SK-N-DZ (cell line): ENCODE results near the gene LINC01488.
A peak's percentile ranks its signal among the peaks of the same experiment; 100 is the strongest.

Source experiments
- DNase-seq: peaks from one replicate; pipeline ENCODE4 v3.0.0-alpha.2; 2015; ENCODE audit warnings: low spot score

LINC01488 gene

DNA sequence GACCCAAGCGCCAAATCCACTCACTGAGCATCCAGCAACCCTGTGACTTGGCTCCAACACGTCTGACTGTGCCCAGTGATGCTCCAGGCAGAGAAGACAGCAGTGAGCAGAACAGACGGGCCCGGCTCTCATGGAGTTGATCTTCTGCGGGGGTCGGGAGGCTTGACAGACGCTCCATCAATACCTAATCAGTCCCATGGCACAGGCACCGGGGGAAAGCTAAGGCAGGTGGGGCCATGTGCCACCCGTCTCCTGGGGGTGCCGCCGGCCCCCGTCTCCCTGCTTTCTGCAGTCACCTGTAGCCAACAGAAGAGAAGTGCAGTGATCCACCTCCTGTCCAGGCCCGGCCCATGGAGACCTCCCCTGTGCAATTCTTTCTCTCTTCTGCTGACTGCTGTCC lies 47.5 kb downstream of the LINC01488 start:
- DNase-seq: no peak

DNA sequence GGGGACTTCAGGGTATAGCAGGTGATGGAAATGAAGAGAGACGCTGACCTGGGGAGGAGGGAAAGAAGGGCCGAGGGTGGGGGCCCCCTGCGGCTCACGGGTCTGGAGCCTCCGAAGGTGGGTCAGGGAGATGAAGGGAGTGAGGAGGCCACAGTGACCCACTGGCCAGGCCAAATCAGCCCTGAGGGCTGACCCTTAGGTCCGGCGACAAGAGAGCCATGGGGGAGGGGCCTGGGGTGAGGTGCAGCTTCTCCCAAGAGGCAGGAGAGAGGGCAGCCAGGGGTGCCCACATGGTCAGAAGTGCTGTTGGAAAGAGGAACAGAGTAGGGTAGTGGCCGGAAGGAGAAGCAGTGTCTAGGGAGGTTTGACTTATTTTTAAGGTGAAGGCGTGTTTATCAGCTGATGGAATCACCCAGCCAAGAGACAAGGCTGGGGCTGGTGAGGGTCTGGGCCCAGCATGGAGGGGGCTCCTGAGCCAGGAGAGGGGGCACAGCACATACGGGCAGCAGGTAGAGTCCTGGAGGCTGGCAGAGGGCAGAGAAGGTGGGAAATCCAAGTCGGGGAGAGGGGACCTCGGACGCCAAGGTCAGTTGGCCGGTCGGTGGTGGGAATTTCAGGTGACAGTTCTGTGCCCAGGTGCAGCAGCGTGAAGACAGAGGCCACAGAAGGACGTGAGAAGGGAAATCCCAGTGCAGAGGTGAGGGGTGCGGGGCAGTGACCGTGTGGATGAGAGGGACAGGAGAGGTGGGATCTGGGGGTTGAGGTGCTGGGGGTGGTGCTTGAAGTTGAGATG lies 49.0 kb downstream of the LINC01488 start:
- no peak for DNase-seq

DNA sequence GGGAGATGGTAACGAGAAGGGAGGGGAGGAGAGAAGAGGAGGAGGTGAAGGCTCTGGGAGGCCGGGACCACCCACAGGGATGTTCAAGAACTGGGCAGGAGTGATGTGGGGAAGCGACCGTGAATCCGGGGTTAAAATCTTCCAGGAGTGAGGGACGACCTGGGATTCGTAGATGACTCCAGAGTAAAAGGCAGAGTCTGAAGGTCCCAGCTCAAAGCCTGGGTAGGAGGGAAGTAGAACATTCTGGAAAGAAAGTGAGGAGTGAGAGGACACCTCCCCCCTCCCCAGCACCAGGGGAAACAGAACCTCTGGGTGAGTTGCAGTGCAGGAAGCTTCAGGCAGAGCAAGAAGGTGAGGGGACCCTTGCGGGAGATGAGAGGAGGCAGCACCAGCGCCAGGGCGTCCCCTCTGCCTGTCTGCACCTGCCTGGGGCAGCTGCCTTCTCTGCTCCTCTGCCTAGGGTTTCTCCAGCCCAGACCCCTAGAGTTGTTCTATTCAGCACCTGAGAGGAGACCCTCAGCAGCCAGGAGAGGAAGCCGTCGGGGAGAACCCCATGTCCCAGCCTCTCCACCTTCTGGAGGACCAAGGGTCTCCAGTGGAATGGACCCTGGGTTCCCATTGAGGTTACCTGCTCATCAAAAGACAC lies 49.7 kb downstream of the LINC01488 start:
- DNase-seq: no peak

DNA sequence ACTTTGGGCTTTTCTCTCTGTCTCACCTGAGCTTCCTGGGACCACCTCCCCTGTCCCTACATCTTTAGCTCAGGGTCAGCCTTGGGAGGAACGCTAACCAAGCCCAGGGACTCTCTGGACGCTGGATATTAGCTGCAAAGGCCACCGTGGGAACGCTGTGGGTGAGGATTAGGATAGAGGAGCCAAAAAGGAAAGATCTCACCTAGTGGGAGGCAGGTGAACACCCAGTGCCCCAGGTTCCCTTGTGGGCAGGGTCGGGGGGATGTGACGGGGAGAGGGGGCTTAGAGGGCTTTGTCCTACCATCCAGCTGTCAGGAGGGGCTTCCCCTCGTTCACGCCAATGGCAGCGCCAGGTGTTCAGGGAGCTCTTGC lies 50.2 kb downstream of the LINC01488 start:
- no peak for DNase-seq

DNA sequence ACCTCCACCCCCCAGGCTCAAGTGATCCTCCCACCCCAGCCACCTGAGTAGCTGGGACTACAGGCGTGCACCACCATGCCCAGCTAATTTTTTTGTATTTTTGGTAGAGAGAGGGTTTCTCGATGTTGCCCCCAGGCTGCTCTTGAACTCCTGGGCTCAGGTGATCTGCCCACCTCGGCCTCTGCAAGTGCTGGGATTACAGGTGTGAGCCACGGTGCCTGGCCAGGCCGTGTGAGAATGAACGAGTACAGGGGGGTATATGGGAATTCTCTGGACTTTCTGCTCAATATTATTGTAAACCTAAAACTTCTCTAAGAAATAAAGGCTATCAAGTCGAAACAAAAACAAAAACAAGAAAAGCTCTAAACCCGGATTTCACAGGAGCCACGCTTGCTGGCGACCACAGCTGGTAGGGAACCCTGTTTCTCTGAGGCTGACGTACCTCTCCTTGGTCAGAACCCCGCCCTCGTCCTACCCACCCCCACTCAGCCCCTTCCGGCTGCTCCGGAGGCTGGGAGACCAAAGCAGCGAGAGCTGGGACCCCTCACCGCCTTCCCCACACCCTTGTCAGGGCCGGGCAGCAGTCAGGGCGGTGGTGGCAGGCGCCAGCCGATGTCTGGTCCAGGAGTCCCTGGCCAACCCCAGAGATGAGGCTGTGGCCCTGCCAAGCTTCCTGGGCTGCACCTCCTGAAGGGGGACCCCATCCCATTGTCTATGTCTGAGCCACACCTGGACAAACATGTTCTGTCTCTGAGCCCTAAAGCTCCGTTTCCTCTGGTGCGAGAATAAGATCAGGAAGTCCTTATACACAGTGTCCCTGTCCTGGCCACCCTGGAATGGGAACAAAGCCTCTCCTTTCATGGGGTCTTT lies 52.1 kb downstream of the LINC01488 start:
- no peak for DNase-seq

DNA sequence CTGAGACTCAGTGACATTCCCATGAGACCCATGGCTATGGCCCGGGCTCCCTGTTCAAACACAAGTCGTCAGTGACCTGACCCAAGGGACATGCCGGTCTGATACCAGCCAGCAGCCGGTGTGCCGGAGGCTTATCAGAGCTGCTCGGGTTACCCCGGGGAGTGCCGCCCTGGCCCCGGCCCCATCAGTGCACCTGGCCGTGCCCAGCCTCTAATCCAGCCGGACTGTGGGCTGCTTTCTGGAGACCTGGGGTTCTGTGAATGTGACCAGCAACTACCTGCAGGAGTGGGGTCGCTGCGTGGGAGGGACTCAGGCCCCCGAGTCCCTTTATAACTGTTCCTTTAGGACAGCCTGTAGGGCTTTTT lies 52.7 kb downstream of the LINC01488 start:
- no peak for DNase-seq

DNA sequence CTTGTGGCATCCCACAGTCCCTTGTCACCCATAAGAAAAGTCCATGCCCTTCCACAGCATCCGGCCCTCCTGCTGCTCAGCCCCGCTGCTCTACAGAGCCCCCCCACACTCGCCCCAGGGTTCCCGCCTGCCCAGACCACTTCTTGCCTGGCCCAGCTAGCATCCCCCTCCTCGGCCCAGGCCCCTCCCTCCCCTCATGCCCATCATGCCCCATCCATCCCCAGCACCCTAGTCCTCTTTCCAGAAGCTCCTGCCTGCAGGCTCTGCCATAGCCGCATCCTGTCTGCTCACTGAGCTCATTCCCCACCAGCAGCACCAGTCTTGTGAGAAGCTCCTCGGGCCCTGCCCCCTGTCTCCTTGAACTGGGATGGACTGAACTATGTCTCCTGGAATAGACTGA lies 54.4 kb downstream of the LINC01488 start:
- DNase-seq: no peak

DNA sequence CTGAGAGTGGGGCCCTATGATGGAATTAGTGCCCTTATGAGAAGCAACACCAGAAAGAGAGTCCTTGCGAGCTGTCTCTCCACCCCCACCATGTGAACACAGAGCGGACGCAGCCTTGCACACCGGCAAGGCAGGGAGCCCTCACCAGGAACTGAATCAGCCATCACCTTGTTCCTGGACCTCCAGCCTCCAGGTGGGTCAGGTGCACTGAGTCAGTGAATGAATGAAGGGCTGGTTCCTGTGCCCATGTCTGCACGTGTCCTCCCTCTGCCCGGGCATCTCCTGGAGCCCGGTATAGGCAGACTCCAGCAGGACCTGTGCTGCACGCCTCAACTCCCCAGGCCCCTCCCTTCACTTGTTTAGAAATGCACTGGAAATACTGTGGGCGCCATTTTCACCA lies 54.9 kb downstream of the LINC01488 start:
- DNase-seq: no peak

DNA sequence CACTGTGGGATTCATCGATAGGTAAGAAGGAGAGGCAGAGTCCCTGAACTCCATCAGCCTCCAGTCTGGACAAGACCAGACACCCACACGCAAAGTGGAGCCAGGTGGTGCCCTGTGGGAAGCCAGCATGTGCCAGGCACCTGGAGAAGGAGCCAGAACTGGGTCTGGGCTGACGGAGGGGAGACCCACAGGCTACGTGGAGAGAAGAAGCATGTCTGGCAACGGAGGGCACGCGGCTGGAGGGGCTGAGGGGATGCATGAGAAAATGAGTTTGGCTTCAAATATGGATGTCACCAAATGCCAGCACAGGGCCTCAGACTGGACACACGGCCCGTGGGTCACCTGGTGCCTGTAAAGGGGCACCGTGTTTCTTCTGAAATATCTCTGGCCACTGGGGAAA lies 55.7 kb downstream of the LINC01488 start:
- no peak for DNase-seq

DNA sequence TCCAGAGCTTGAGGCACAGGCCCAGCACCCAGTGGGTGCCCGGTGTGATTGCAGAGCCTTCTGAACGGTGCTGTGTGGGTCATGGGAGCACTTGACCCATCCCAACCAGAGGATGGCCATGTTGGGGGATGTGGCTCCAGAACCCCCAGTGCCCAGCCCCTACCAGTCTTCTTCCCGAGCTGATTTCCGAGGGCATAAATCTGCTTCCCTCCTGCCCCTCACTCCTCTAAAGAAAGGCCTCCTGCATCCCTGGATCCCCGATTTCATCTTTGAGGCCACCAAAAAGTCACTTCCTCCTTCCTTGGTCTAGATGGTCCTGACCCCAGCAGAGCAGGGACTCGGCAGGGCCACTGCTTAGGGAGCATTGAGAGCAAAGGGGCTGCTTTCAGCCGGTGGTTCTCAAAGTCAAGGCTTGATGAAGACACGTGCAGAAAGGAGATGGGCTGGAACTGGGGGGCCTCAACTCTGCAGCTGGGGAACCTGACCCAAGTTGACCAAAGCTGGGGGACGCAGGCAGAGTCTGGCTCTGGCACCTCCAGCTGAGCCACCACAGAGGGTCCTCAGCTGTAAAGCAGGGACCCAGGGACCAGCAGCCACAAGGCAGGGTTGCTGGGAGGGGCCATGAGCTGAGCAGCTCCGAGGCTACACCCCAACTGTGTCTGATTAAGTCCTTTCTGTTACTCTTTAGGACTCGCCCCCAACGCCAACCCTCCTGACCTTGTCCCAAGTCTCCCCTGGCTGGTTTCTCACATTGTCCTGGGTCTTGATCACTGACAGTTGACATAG lies 56.6 kb downstream of the LINC01488 start:
- no peak for DNase-seq

DNA sequence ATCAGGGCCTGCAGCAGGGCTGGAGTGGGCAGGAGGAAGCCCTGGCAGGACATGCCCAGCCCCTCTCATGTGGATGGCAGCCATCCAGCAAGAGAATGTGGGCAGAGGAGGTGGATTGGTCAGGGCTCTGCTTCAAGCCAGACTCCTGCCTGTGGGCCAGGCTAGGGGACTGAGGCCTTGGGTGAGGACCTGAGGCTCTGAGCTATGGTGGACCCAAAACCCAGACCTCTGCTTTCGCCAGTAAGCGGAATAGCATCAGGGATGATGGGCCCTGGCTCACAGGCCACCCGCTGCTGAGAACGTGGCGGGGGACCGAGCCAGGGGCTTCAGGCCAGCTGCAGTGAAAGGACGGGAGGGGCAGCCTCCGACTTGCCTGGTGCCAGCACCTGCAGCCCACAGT lies 57.4 kb downstream of the LINC01488 start:
- DNase-seq: no peak

DNA sequence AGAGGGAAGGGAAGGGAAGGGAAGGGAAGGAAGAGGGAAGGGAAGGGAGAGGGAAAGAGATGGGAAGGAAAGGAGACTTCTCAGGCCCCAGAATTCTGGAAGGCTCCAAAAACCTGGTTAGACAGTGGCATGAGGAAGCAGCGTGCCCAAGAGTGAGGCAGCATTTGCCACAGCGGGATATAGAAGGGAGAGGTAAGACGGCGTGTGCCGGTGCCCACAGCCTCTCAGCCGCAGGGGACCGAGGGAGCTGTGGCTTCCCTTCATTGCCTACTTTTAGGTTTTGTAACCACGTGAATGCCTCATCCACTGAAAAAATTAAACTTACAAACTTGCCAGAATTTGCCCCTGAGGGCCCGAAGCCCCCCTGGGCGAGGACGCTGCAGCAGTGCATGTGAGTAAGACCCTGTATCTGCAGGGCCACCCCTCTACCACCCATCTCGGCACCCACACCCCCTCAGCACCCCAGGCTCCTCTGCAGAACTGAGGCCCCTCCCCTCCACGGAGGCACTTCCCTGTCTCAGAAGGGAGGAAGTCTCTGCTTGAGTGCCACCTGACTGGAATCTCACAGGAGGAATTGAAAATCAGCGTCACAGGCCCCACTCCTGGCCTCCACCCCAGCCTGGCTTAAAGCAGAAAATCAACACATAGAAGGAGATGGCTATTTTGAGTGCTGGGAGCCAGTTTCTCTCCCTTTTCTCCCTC lies 58.1 kb downstream of the LINC01488 start:
- DNase-seq: no peak

DNA sequence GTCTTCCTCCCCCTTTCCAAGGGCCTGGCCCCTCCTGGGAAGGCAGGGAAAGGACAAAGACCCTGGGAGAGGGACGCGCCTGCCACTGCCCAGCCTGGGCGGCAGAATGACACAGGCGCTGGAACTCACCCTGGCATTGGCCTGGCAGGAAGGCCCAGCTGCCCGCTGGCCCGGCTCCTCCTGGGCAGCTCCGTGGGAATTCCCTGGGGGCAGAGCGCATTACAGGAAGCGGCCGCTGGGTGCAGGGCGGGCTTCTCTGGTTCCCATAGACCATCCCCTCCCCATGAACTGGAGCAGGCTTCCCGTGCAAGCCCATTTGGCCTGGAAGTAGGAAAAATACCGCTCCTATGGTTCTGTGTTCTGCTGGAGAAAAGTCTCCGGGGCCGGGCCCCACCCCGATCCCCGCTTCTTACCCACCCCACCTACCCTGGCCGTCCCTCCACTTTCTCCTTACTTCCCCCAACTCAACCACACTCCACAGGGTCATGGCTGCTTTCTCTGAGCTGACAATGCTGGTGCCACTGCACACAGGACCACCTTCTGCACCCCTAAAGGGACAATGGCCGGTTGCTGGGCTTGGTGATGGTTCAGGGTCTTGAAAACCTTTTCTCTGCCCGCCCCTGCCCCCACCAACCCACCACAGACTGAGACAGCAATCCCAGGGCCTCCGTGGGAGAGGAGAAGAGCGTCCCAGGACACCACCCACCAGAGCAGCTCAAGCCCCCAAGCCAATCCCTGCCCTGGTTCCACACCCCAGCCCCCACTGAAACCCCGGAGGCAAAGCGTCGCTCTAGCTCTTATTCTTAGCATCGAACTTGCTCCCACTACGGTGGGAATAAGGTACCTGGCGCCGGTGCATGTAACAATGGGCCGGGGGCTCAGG lies 58.9 kb downstream of the LINC01488 start:
- DNase-seq: peak; percentile 42

DNA sequence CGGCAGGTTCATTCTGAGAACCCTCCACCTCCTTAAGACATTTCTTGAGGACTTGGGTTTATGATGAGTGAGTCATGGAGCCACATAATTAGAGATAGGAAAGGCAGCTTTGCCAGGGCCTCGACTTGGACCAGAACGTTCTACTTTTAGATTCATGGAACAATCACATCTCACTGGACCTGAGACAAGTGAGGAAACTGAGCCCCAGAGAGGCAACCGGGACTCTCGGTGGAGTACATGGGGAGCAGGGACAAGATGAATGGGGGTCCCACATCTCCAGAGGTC lies 59.5 kb downstream of the LINC01488 start:
- no peak for DNase-seq

DNA sequence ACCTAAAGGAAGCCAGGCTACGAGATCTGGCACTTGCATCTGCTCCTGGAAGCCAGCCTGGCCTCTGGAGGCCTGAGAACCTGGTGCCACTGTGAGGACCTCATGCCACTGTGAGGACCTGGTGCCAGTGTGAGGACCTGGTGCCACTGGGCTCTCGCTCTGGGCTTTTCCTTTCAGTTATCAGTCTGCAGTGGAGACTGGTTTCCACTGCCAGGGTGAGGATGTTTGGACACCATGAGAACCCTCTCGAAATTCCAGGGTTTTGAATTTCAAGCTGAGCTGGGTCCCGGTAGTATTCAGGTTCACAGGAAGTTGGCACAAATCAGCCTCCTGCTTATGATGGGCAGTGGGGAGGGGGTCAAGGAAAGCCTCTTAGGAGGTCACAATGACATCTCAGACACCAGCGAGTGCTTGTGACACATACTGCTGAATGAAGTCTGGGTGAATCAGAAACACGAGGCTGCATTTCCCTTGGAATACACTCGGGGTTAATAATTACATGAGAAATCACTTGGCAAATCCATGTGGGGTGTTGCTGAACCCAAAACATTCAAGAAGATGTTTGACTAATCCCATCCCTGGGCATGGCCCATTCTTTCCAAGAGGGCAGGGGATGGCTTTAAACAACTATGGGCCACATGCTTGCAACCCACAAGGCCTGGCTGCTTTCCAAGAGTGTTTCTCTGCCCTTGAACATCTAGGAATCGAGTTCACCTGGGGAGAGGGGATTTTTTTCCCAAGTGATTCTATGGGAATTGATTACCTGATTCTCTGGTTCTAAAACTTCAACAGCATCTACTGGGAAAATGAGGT lies 60.2 kb downstream of the LINC01488 start:
- DNase-seq: no peak

DNA sequence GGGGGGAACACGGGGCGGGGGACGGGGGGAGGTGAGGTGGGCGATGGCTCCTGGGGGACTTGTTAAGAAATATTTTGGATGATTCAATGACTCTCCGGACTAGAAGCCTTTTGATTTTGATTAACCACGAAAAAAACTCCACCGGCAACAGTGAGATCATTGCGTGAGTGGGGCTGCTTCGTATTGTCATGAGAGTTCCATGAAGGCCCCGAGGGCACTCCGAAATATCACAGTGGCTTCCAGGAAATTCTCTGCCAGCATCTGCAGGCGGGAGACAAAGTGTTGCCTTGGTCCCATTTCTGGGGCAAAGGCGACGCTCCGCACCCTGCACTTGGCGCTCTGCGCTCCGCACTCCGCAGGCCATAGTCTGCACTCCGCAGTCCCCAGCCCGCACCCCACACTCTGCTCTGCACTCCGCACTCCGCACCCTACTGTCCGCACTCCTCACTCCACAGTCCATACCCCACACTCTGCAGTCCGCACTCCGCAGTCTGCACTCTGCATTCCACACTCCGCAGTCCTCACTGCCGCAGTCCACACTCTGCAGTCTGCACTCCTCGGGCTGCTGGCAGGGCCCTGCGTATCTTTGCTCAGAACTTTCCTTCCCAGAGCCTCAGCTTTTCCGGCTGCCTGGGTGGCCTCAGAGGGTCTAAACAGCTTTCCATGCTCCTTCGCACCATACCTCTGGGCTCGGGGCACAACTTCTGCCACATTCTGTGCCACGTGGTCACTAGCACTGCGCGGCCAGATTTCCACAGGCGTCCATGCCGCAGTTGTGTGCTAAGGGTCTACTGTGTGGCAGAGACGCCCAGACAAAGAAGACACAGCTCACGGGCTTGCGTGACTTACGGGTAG lies 61.1 kb downstream of the LINC01488 start:
- no peak for DNase-seq
